C4-2B (cell line): ENCODE measurements around the gene XRCC5.

Source experiments
- ZFX ChIP-seq: fragments of 450-650 bp; IDR thresholded peaks from 2 replicates; pipeline ENCODE4 v1.6.1; 2017
- TF ChIP-seq, protein P1 (sequence below): fragments of 450-650 bp; conservative IDR thresholded peaks from 2 replicates; pipeline ENCODE4 v1.5.1; 2017; ENCODE audit warnings: mild to moderate bottlenecking

DNA sequence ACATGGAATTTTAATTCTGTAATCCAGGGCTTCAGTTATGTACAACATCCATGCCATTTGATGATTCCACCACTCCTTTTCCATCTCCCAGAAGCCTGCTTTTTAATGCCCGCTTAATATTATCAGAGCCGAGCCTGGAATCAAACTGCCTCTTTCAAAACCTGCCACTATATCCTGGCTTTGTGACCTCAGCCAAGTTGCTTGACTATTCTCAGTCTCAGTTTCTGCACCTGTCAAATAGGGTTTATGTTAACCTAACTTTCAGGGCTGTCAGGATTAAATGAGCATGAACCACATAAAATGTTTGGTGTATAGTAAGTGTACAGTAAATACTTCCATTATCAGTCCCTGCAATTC is 108.7 kb downstream of the XRCC5 start:
- TF ChIP-seq, protein P1, sequence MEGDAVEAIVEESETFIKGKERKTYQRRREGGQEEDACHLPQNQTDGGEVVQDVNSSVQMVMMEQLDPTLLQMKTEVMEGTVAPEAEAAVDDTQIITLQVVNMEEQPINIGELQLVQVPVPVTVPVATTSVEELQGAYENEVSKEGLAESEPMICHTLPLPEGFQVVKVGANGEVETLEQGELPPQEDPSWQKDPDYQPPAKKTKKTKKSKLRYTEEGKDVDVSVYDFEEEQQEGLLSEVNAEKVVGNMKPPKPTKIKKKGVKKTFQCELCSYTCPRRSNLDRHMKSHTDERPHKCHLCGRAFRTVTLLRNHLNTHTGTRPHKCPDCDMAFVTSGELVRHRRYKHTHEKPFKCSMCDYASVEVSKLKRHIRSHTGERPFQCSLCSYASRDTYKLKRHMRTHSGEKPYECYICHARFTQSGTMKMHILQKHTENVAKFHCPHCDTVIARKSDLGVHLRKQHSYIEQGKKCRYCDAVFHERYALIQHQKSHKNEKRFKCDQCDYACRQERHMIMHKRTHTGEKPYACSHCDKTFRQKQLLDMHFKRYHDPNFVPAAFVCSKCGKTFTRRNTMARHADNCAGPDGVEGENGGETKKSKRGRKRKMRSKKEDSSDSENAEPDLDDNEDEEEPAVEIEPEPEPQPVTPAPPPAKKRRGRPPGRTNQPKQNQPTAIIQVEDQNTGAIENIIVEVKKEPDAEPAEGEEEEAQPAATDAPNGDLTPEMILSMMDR: no peak
- no peak for TF ChIP-seq ZFX
